ENCODE data around the gene RAB3D.
A peak's percentile ranks its signal among the peaks of the same experiment; 100 is the strongest.
"Not testable (repeated sequence)": the region's sequence is repeated elsewhere in the genome, so short reads cannot be mapped to it uniquely, and the experiment has no call there.

RAB3D gene

GRCh38 chr19:11365557-11366117, 26.2 kb upstream of the RAB3D start:
- no peak for DNase-seq

GRCh38 chr19:11364935-11365334, 25.5 kb upstream of the RAB3D start:
- DNase-seq = no peak

GRCh38 chr19:11364296-11364904, 24.9 kb upstream of the RAB3D start:
- no peak for DNase-seq

GRCh38 chr19:11363881-11364280, 24.4 kb upstream of the RAB3D start:
- no peak for DNase-seq

GRCh38 chr19:11361771-11362731, 22.6 kb upstream of the RAB3D start:
- DNase-seq = no peak

- no peak for DNase-seq
These were observed 21.7 kb upstream of the RAB3D start for GRCh38 chr19:11361037-11361770.

- DNase-seq = no peak
These were observed 20.0 kb upstream of the RAB3D start for GRCh38 chr19:11359421-11359820.

- DNase-seq = no peak
These were observed 17.5 kb upstream of the RAB3D start for GRCh38 chr19:11356676-11357550.

GRCh38 chr19:11356074-11356397, 16.6 kb upstream of the RAB3D start:
- no peak for DNase-seq

GRCh38 chr19:11355160-11356073, 16.0 kb upstream of the RAB3D start, which contains the start of gene PLPPR2:
TSS of gene PLPPR2 (plus strand) at chr19:11355432. CDS start at chr19:11357674, 2,242 bp downstream.
- DNase-seq = peak; percentile 90

- not testable (repeated sequence) for DNase-seq
These were observed 14.6 kb upstream of the RAB3D start for GRCh38 chr19:11354102-11354501.

- DNase-seq = no peak
These were observed 9.7 kb upstream of the RAB3D start for GRCh38 chr19:11349171-11349570.

- no peak for DNase-seq
These were observed 8.1 kb upstream of the RAB3D start for GRCh38 chr19:11347546-11348039.

GRCh38 chr19:11346104-11346940, 6.9 kb upstream of the RAB3D start, which contains the start of the genes CCDC159 and TMEM205:
TSS of gene CCDC159 (plus strand) at chr19:11346519. CDS start at chr19:11346607, 88 bp downstream.
TSS of gene TMEM205 (minus strand) at chr19:11346268. CDS start at chr19:11345619, 649 bp downstream.
- DNase-seq = peak; percentile 99

- no peak for DNase-seq
These were observed 5.8 kb upstream of the RAB3D start for GRCh38 chr19:11345122-11345803.

GRCh38 chr19:11342429-11342828, 3.0 kb upstream of the RAB3D start:
- no peak for DNase-seq

GRCh38 chr19:11340099-11340467, 626 bp upstream of the RAB3D start:
- not testable (repeated sequence) for DNase-seq

GRCh38 chr19:11338569-11339253, 746 bp downstream of the RAB3D start:
- no peak for DNase-seq
